Measurements from ENCODE around the gene ETS1.
"Not testable (repeated sequence)": the region's sequence is repeated elsewhere in the genome, so short reads cannot be mapped to it uniquely, and the experiment has no call there.

Gene ETS1

GRCh38 chr11:128451652-128452470 is 135.5 kb downstream of the ETS1 start:
- no peaks in the 10 kb centered on the region for H3K27me3 ChIP-seq (replicated peaks; ENCODE audit: insufficient read depth, low read length)
- peaks cover 43% of the 10 kb centered on the region for H3K4me1 ChIP-seq (ENCODE audit: low read length)
- no peak overlapping the region for H2AFZ ChIP-seq (ENCODE audit: low read length)
- H3K79me2 ChIP-seq (ENCODE audit: low read length), result no peaks in the 10 kb centered on the region
- H3K27ac ChIP-seq (ENCODE audit: low read length), result no peak overlapping the region; the same call in 1 of the 2 replicates
- no peak for DNase-seq
- no peaks in the 10 kb centered on the region for H3F3A ChIP-seq (ENCODE audit: insufficient read depth, low read length)
- H3K9me3 ChIP-seq (replicated peaks; ENCODE audit: insufficient read depth, low read length), result no peaks in the 10 kb centered on the region
- TF ChIP-seq CTCF (IDR thresholded peaks at IDR 0.05; ENCODE audit: low read length) (no peak), EZH2 (optimal IDR thresholded peaks at IDR 0.05; ENCODE audit: low read depth, low read length) (no peak), EZH2phosphoT487 (IDR thresholded peaks at IDR 0.05; ENCODE audit: low read length) (no peak)
- no peak overlapping the region for H3K9ac ChIP-seq (ENCODE audit: low read length)
- H3K9me2 ChIP-seq (replicated peaks; ENCODE audit: insufficient read depth, low read length), result no peaks in the 10 kb centered on the region
- no peak overlapping the region for H3K4me3 ChIP-seq (ENCODE audit: low read length)
- no peak overlapping the region for H3K4me2 ChIP-seq (ENCODE audit: low read depth, low read length)
- no peaks in the 10 kb centered on the region for H4K20me1 ChIP-seq (ENCODE audit: insufficient read depth, low read length)
- no peaks in the 10 kb centered on the region for H3K36me3 ChIP-seq (replicated peaks; ENCODE audit: insufficient read depth, low read length)

- H3K4me2 ChIP-seq (ENCODE audit: low read depth, low read length), result no peak overlapping the region
- H3F3A ChIP-seq (ENCODE audit: insufficient read depth, low read length), result no peaks in the 10 kb centered on the region
- no peak for TF ChIP-seq CTCF (IDR thresholded peaks at IDR 0.05; ENCODE audit: low read length)
- no peak for TF ChIP-seq EZH2 (optimal IDR thresholded peaks at IDR 0.05; ENCODE audit: low read depth, low read length)
- TF ChIP-seq EZH2phosphoT487 (IDR thresholded peaks at IDR 0.05; ENCODE audit: low read length), result no peak
- H3K79me2 ChIP-seq (ENCODE audit: low read length), result no peaks in the 10 kb centered on the region
- no peaks in the 10 kb centered on the region for H3K9me3 ChIP-seq (replicated peaks; ENCODE audit: insufficient read depth, low read length)
- H3K9me2 ChIP-seq (replicated peaks; ENCODE audit: insufficient read depth, low read length), result no peaks in the 10 kb centered on the region
- H3K9ac ChIP-seq (ENCODE audit: low read length), result no peak overlapping the region
- no peaks in the 10 kb centered on the region for H3K36me3 ChIP-seq (replicated peaks; ENCODE audit: insufficient read depth, low read length)
- DNase-seq, result no peak
- H3K27ac ChIP-seq (ENCODE audit: low read length), result no peak overlapping the region
- H2AFZ ChIP-seq (ENCODE audit: low read length), result no peak overlapping the region
- no peaks in the 10 kb centered on the region for H4K20me1 ChIP-seq (ENCODE audit: insufficient read depth, low read length)
- H3K4me1 ChIP-seq (ENCODE audit: low read length), result peaks cover 43% of the 10 kb centered on the region
- H3K27me3 ChIP-seq (replicated peaks; ENCODE audit: insufficient read depth, low read length), result no peaks in the 10 kb centered on the region
- no peak overlapping the region for H3K4me3 ChIP-seq (ENCODE audit: low read length)
Observed at GRCh38 chr11:128450882-128451651, 136.3 kb downstream of the ETS1 start.

DNA sequence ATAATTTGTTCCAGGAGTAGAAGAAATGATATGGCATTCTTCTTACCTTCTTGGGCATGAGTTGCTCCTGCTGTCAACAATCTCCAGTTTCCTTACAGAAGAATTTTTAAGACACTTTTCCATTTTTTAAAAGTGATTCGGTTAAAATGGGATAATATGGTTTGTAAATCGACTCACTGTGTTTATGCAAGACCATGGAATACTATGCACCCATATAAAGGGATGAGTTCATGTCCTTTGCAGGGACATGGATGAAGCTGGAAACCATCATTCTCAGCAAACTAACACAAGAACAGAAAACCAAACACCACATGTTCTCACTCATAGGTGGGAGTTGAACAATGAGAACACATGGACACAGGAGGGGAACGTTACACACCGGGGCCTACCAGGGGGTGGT is 136.9 kb downstream of the ETS1 start:
- not testable (repeated sequence) for H3K79me2 ChIP-seq (ENCODE audit: low read length); H3K27ac ChIP-seq (ENCODE audit: low read length); H3F3A ChIP-seq (ENCODE audit: insufficient read depth, low read length); H3K4me3 ChIP-seq (ENCODE audit: low read length); H3K27me3 ChIP-seq (replicated peaks; ENCODE audit: insufficient read depth, low read length); H4K20me1 ChIP-seq (ENCODE audit: insufficient read depth, low read length); H3K36me3 ChIP-seq (replicated peaks; ENCODE audit: insufficient read depth, low read length); H3K4me2 ChIP-seq (ENCODE audit: low read depth, low read length); H3K9me3 ChIP-seq (replicated peaks; ENCODE audit: insufficient read depth, low read length); H3K9ac ChIP-seq (ENCODE audit: low read length); H3K9me2 ChIP-seq (replicated peaks; ENCODE audit: insufficient read depth, low read length); DNase-seq; H2AFZ ChIP-seq (ENCODE audit: low read length)
- H3K4me1 ChIP-seq (ENCODE audit: low read length), result peaks cover 43% of the 10 kb centered on the region

Measured in MM.1S (cell line).